Tibial nerve (tissue), 4 donors: ENCODE data around the gene FBXL3. TPM values are rescaled to one million over a fixed set of nuclear protein-coding genes. Genes with fewer than 3 reads are reported as not detected.
A peak's percentile ranks its signal among the peaks of the same experiment; 100 is the strongest.
"Not testable (repeated sequence)": the region's sequence is repeated elsewhere in the genome, so short reads cannot be mapped to it uniquely, and the experiment has no call there.

ENCODE experiments used
- DNase-seq, 2 donors: peaks; one replicate each; pipeline ENCODE4 v3.0.0-alpha.2; 2019; ENCODE audit warnings: low spot score in 2 of 2
- H3K27ac ChIP-seq, 4 donors: fragments of 200-600 bp; sonication (generic) in 3 of 4; one replicate each; pipeline ENCODE4 v1.5.1; 2017 to 2019; ENCODE audit warnings: mild to moderate bottlenecking in 1 of 4
- H3K27me3 ChIP-seq, 2 donors: fragments of 200-600 bp; sonication (generic) in 1 of 2; one replicate each; pipeline versions ENCODE4 v1.5.1 to v1.6.0; 2017 to 2019
- H3K36me3 ChIP-seq, 3 donors: fragments of 200-600 bp; sonication (generic); one replicate each; pipeline ENCODE4 v1.5.1; 2018 to 2019
- H3K4me1 ChIP-seq, 4 donors: fragments of 200-600 bp; sonication (generic) in 3 of 4; one replicate each; pipeline ENCODE4 v1.5.1; 2017 to 2019
- H3K4me3 ChIP-seq, 4 donors: fragments of 200-600 bp; sonication (generic) in 3 of 4; one replicate each; pipeline ENCODE4 v1.5.1; 2017 to 2019; ENCODE audit warnings: mild to moderate bottlenecking in 1 of 4, moderate library complexity in 1 of 4
- H3K9me3 ChIP-seq, 4 donors: fragments of 200-600 bp; sonication (generic) in 3 of 4; one replicate each; pipeline ENCODE4 v1.5.1; 2017 to 2019
- EP300 ChIP-seq, 2 donors: sonication (generic); formaldehyde crosslinking; IDR thresholded peaks; one replicate each; pipeline ENCODE4 v1.6.1; 2017; ENCODE audit warnings: antibody characterized with exemption in 2 of 2, mild to moderate bottlenecking in 1 of 2
- POLR2A ChIP-seq, 2 donors: fragments of 450-650 bp; IDR thresholded peaks; one replicate each; pipeline ENCODE4 v1.6.1; 2017; ENCODE audit warnings: antibody characterized with exemption in 2 of 2, mild to moderate bottlenecking in 2 of 2, moderate library complexity in 2 of 2
- WGBS, 2 donors: methylation state at CpG; one replicate each; pipeline ENCODE4 v1.1.5; 2018; 5-methylcytosine and 5-hydroxymethylcytosine counted together
- total RNA-seq, 4 donors: library from RNA; depleted of rRNA; stranded (reverse); fragments of >200 nt; gene quantifications; one replicate each; pipeline ENCODE4 v1.1.0, GENCODE V29; 2016
- TF ChIP-seq, protein P1 (sequence below), 5 experiments: fragments of 200-600 bp in 3 of 5; fragments of 450-650 bp in 2 of 5; sonication (generic) in 3 of 5; IDR thresholded peaks; one replicate each; pipeline ENCODE4 v1.5.1; 2016 to 2019; ENCODE audit warnings: antibody characterized with exemption in 5 of 5, mild to moderate bottlenecking in 3 of 5, moderate library complexity in 2 of 5

The FBXL3 gene
- total RNA-seq, 4 donors from 2014 or later: 156 to 223 (median 175) TPM

GRCh38 chr13:76969488-76970365 is 57.2 kb downstream of the FBXL3 start:
- Histone ChIP-seq H3K36me3 (no peaks in the 10 kb centered on the region), H3K9me3 (no peaks in the 10 kb centered on the region), H3K27me3 (no peaks in the 10 kb centered on the region), H3K27ac (peak overlapping the region in 3 of 4 donors; percentile 33 to 89 (median 66)), H3K4me1 (peaks cover 0 to 21% (median 9%) of the 10 kb centered on the region in 4 donors), H3K4me3 (no peak overlapping the region)
- TF ChIP-seq, protein P1, sequence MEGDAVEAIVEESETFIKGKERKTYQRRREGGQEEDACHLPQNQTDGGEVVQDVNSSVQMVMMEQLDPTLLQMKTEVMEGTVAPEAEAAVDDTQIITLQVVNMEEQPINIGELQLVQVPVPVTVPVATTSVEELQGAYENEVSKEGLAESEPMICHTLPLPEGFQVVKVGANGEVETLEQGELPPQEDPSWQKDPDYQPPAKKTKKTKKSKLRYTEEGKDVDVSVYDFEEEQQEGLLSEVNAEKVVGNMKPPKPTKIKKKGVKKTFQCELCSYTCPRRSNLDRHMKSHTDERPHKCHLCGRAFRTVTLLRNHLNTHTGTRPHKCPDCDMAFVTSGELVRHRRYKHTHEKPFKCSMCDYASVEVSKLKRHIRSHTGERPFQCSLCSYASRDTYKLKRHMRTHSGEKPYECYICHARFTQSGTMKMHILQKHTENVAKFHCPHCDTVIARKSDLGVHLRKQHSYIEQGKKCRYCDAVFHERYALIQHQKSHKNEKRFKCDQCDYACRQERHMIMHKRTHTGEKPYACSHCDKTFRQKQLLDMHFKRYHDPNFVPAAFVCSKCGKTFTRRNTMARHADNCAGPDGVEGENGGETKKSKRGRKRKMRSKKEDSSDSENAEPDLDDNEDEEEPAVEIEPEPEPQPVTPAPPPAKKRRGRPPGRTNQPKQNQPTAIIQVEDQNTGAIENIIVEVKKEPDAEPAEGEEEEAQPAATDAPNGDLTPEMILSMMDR (IDR thresholded peaks at IDR 0.05): no peak
- TF ChIP-seq POLR2A (IDR thresholded peaks at IDR 0.05) (no peak), EP300 (IDR thresholded peaks at IDR 0.05) (no peak)
- no peak for DNase-seq
- WGBS, 2 donors: 87 to 88% methylated on average over 5 of the region's 5 CpGs

GRCh38 chr13:76968041-76968440 is 58.9 kb downstream of the FBXL3 start:
- Histone ChIP-seq H3K27me3 (no peaks in the 10 kb centered on the region), H3K27ac (peak overlapping the region; percentile 6 to 89 (median 56)), H3K4me3 (no peak overlapping the region), H3K36me3 (no peaks in the 10 kb centered on the region), H3K4me1 (peaks cover 0 to 21% (median 10%) of the 10 kb centered on the region in 4 donors), H3K9me3 (no peaks in the 10 kb centered on the region)
- TF ChIP-seq POLR2A (IDR thresholded peaks at IDR 0.05) (no peak), EP300 (IDR thresholded peaks at IDR 0.05) (no peak)
- TF ChIP-seq, protein P1 (IDR thresholded peaks at IDR 0.05): no peak
- 89 to 100% methylated on average over 1 to 4 of the region's 6 CpGs for WGBS, 2 donors
- DNase-seq: no peak

- Histone ChIP-seq H3K27me3 (no peaks in the 10 kb centered on the region), H3K9me3 (no peaks in the 10 kb centered on the region), H3K36me3 (no peaks in the 10 kb centered on the region), H3K4me3 (no peak overlapping the region), H3K27ac (peak overlapping the region; percentile 49 to 90 (median 74)), H3K4me1 (peaks cover 0 to 16% (median 10%) of the 10 kb centered on the region in 4 donors)
- TF ChIP-seq EP300 (IDR thresholded peaks at IDR 0.05) (no peak), POLR2A (IDR thresholded peaks at IDR 0.05) (no peak)
- TF ChIP-seq, protein P1 (IDR thresholded peaks at IDR 0.05): no peak
- WGBS, 2 donors: 79 to 81% methylated on average over 6 of the region's 6 CpGs
- DNase-seq: no peak
These were observed 59.9 kb downstream of the FBXL3 start for GRCh38 chr13:76967031-76967430.

DNA sequence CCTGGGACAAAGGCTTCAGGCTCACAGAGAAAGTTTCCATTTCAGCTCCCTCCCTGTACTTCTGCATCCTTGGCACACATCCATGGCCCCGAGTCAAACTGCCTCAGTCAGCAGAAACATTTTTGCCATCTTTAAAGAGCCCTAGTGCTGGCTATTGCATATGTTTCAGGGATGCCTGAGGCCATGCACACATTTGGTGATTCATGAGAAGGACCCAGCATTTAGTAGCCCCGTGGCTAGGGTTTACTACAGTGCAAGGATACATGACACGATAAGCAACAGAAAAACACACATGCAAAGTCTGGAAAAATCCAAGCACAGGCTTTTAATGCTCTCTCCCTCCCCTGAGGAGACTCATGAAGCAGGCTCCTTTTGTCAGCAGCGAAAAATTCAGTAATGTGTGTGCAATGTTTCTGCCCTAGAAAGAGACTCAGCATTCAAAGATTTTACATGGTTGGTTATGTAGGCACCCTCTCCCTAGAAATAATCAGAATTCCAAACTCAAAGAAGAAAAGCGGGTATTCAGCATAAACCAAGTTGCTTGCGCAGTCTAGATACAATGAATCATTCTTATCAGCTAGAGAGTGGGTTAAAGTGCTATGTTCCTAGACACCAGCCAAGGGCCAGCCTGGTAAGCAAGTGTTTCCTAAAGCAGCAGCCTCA is 61.1 kb downstream of the FBXL3 start:
- Histone ChIP-seq H3K27me3 (no peaks in the 10 kb centered on the region), H3K27ac (peak overlapping the region; percentile 75 to 90 (median 89)), H3K4me3 (peak overlapping the region in 2 of 4 donors; percentile 5 to 11), H3K9me3 (peaks cover 0 to 3% (median 0%) of the 10 kb centered on the region in 4 donors), H3K4me1 (peaks cover 0 to 16% (median 10%) of the 10 kb centered on the region in 4 donors), H3K36me3 (no peaks in the 10 kb centered on the region)
- WGBS, 2 donors: 27 to 35% methylated on average over 6 of the region's 6 CpGs
- peak; percentile 34 to 87 for TF ChIP-seq EP300 (IDR thresholded peaks at IDR 0.05)
- TF ChIP-seq POLR2A (IDR thresholded peaks at IDR 0.05): peak in 1 of 2 donors; percentile 5
- TF ChIP-seq, protein P1 (IDR thresholded peaks at IDR 0.05): no peak
- DNase-seq: peak; percentile 39 to 66

DNA sequence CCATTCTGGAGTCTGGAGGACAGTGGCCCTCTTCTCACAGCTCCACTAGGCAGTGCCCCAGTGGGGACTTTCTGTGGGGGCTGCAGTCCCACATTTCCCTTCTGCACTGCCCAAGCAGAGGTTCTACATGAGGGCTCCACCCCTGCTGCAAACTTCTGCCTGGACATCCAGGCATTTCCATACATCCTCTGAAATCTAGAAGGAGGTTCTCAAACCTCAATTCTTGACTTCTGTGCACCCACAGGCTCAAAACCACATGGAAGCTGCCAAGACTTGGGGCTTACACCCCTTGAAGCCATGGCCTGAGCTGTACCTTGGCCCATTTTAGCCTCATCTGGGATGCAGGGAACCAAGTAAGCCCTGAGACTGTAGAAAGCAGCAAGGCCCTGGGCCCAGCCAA is 67.2 kb downstream of the FBXL3 start:
- H3K36me3 ChIP-seq, H3K4me1 ChIP-seq, H3K27me3 ChIP-seq, DNase-seq, H3K4me3 ChIP-seq, H3K27ac ChIP-seq: not testable (repeated sequence)
- H3K9me3 ChIP-seq: peaks cover 0 to 18% (median 0%) of the 10 kb centered on the region in 4 donors
